Fibroblast of lung (primary cell): ENCODE results near the gene ARVCF. TPM values are rescaled to one million over a fixed set of nuclear protein-coding genes. Genes with fewer than 3 reads are reported as not detected.

Experiments used
- DNase-seq, 2 donors: peaks; one replicate each; pipeline versions ENCODE4 v3.0.0 to v3.0.0-alpha.2; 2010; ENCODE audit warnings: low read depth in 2 of 2
- H2AFZ ChIP-seq: 2 replicates; pipeline ENCODE4 v1.5.1; 2012; ENCODE audit warnings: low read length, control low read depth, inconsistent platforms
- H3K27ac ChIP-seq: 2 replicates; pipeline ENCODE4 v1.5.1; 2011; ENCODE audit warnings: low read length, control low read depth; ENCODE audit not compliant: insufficient read depth
- H3K27me3 ChIP-seq: 2 replicates; pipeline ENCODE4 v1.5.1; 2011; ENCODE audit warnings: mild to moderate bottlenecking, low read length; ENCODE audit not compliant: control insufficient read depth, insufficient read depth
- H3K36me3 ChIP-seq: 2 replicates; pipeline ENCODE4 v1.5.1; 2011; ENCODE audit warnings: low read length; ENCODE audit not compliant: control insufficient read depth, insufficient read depth
- H3K4me1 ChIP-seq: 2 replicates; pipeline ENCODE4 v1.5.1; 2011; ENCODE audit warnings: low read length; ENCODE audit not compliant: control insufficient read depth, insufficient read depth; ENCODE audit errors: extremely low read depth
- H3K4me2 ChIP-seq: 2 replicates; pipeline ENCODE4 v1.5.1; 2011; ENCODE audit warnings: low read length, control low read depth; ENCODE audit not compliant: insufficient read depth; ENCODE audit errors: extremely low read depth
- H3K4me3 ChIP-seq, 4 experiments: fragments of 200-600 bp in 1 of 4; sonication (generic) in 1 of 4; replicated peaks in 1 of 4; 2 replicates each; pipeline ENCODE4 v1.5.1; 2011 to 2016; ENCODE audit warnings: low read length in 4 of 4, low read depth in 3 of 4, mild to moderate bottlenecking in 3 of 4, control low read depth in 2 of 4, inconsistent platforms in 1 of 4, mixed read lengths in 1 of 4; ENCODE audit not compliant: insufficient read depth in 1 of 4; ENCODE audit errors: control extremely low read depth in 1 of 4
- H3K79me2 ChIP-seq: 2 replicates; pipeline ENCODE4 v1.5.1; 2012; ENCODE audit warnings: mild to moderate bottlenecking, low read length, inconsistent platforms; ENCODE audit not compliant: control insufficient read depth, insufficient read depth
- H3K9ac ChIP-seq: 2 replicates; pipeline ENCODE4 v1.5.1; 2011; ENCODE audit warnings: mild to moderate bottlenecking, low read length, control low read depth; ENCODE audit not compliant: insufficient read depth
- H3K9me3 ChIP-seq: 2 replicates; pipeline ENCODE4 v1.5.1; 2012; ENCODE audit warnings: low read depth, low read length; ENCODE audit not compliant: control insufficient read depth, insufficient read depth
- H4K20me1 ChIP-seq: 2 replicates; pipeline ENCODE4 v1.5.1; 2011; ENCODE audit warnings: low read length; ENCODE audit not compliant: control insufficient read depth, insufficient read depth; ENCODE audit errors: extremely low read depth
- CTCF ChIP-seq, 2 donors: IDR thresholded peaks in 1 of 2; conservative IDR thresholded peaks in 1 of 2; 1 replicate in 1 of 2; 2 replicates in 1 of 2; pipeline ENCODE4 v1.5.1; 2011 to 2012; ENCODE audit warnings: low read length in 2 of 2, control low read depth in 1 of 2, inconsistent platforms in 1 of 2, low read depth in 1 of 2, mild to moderate bottlenecking in 1 of 2
- EZH2 ChIP-seq: IDR thresholded peaks from 2 replicates; pipeline ENCODE4 v1.5.1; 2012; ENCODE audit warnings: low read length, control low read depth, mild to moderate bottlenecking; ENCODE audit errors: missing control alignments
- polyA plus RNA-seq, 2 donors: library from polyadenylated mRNA; depleted of rRNA in 1 of 2; stranded (reverse) in 1 of 2; unstranded in 1 of 2; fragments of >200 nt; gene quantifications; 2 replicates each; pipeline ENCODE4 v1.2.1, GENCODE V29; 2011 to 2012; ENCODE audit warnings: missing spikeins in 1 of 2
- total RNA-seq: library from RNA; depleted of rRNA; stranded (reverse); fragments of >200 nt; gene quantifications from 2 replicates; pipeline ENCODE4 v1.2.1, GENCODE V29; 2014

ARVCF gene
- total and polyA plus RNA-seq, 2 donors (not counting 1 experiment from before 2014, with no cell fraction given) = 2.0 to 15.7 TPM

GRCh38 chr22:20062766-20063083 is 46.1 kb upstream of the ARVCF start:
- Histone ChIP-seq H3K4me1 (no peaks in the 10 kb centered on the region), H3K27ac (no peak overlapping the region), H2AFZ (no peak overlapping the region), H3K4me2 (no peak overlapping the region), H3K9ac (no peak overlapping the region), H3K36me3 (peaks cover 5% of the 10 kb centered on the region), H3K9me3 (no peaks in the 10 kb centered on the region), H3K27me3 (no peaks in the 10 kb centered on the region), H3K4me3 (no peak overlapping the region), H4K20me1 (no peaks in the 10 kb centered on the region), H3K79me2 (no peaks in the 10 kb centered on the region)
- peak; percentile 24 to 76 for DNase-seq
- TF ChIP-seq CTCF (conservative IDR thresholded peaks at IDR 0.05 in 1 of 2, IDR thresholded peaks at IDR 0.05 in 1 of 2; ENCODE audit: low read depth in 1 of 2, low read length in 2 of 2) (no peak), EZH2 (no peak)

GRCh38 chr22:20062043-20062765 is 45.6 kb upstream of the ARVCF start:
- H3K4me1 ChIP-seq = no peaks in the 10 kb centered on the region
- H3K4me3 ChIP-seq = no peak overlapping the region
- H3K9me3 ChIP-seq = no peaks in the 10 kb centered on the region
- H4K20me1 ChIP-seq = no peaks in the 10 kb centered on the region
- peaks cover 5% of the 10 kb centered on the region for H3K36me3 ChIP-seq
- no peak for DNase-seq
- H2AFZ ChIP-seq = no peak overlapping the region
- TF ChIP-seq EZH2 = no peak
- TF ChIP-seq CTCF (conservative IDR thresholded peaks at IDR 0.05 in 1 of 2, IDR thresholded peaks at IDR 0.05 in 1 of 2; ENCODE audit: low read depth in 1 of 2, low read length in 2 of 2) = no peak
- H3K4me2 ChIP-seq = no peak overlapping the region
- H3K27ac ChIP-seq = no peak overlapping the region
- no peaks in the 10 kb centered on the region for H3K27me3 ChIP-seq
- H3K79me2 ChIP-seq = no peaks in the 10 kb centered on the region
- H3K9ac ChIP-seq = no peak overlapping the region

- Histone ChIP-seq H3K4me1 (no peaks in the 10 kb centered on the region), H3K9me3 (no peaks in the 10 kb centered on the region), H3K9ac (no peak overlapping the region), H2AFZ (no peak overlapping the region), H3K27ac (no peak overlapping the region), H3K4me3 (no peak overlapping the region), H3K79me2 (no peaks in the 10 kb centered on the region), H3K27me3 (no peaks in the 10 kb centered on the region), H4K20me1 (no peaks in the 10 kb centered on the region), H3K36me3 (peaks cover 5% of the 10 kb centered on the region), H3K4me2 (no peak overlapping the region)
- DNase-seq = peak; percentile 12 to 56
- no peak for TF ChIP-seq EZH2
- no peak for TF ChIP-seq CTCF (conservative IDR thresholded peaks at IDR 0.05 in 1 of 2, IDR thresholded peaks at IDR 0.05 in 1 of 2; ENCODE audit: low read depth in 1 of 2, low read length in 2 of 2)
Observed at GRCh38 chr22:20061481-20061861, 44.8 kb upstream of the ARVCF start.
